ENCODE measurements around the gene ANKS1A.

The ANKS1A gene

GRCh38 chr6:35080821-35081425, 191.9 kb downstream of the ANKS1A start:
- no peaks in the 10 kb centered on the region for H3K27me3 Mint-ChIP-seq
- no peaks in the 10 kb centered on the region for H3K4me1 Mint-ChIP-seq
- no peak overlapping the region for H3K4me3 Mint-ChIP-seq
- no peaks in the 10 kb centered on the region for H3K36me3 Mint-ChIP-seq
- no peak overlapping the region for H3K27ac Mint-ChIP-seq
- no peaks in the 10 kb centered on the region for H3K9me3 Mint-ChIP-seq
- DNase-seq = no peak
- CTCF ChIA-PET = no interaction called here

- Mint-ChIP-seq H3K9me3 (no peaks in the 10 kb centered on the region), H3K4me3 (no peak overlapping the region), H3K27ac (no peak overlapping the region), H3K36me3 (no peaks in the 10 kb centered on the region), H3K27me3 (no peaks in the 10 kb centered on the region), H3K4me1 (no peaks in the 10 kb centered on the region)
- CTCF ChIA-PET = no interaction called here
- DNase-seq = no peak
These were observed 192.4 kb downstream of the ANKS1A start for GRCh38 chr6:35081426-35081851.

DNA sequence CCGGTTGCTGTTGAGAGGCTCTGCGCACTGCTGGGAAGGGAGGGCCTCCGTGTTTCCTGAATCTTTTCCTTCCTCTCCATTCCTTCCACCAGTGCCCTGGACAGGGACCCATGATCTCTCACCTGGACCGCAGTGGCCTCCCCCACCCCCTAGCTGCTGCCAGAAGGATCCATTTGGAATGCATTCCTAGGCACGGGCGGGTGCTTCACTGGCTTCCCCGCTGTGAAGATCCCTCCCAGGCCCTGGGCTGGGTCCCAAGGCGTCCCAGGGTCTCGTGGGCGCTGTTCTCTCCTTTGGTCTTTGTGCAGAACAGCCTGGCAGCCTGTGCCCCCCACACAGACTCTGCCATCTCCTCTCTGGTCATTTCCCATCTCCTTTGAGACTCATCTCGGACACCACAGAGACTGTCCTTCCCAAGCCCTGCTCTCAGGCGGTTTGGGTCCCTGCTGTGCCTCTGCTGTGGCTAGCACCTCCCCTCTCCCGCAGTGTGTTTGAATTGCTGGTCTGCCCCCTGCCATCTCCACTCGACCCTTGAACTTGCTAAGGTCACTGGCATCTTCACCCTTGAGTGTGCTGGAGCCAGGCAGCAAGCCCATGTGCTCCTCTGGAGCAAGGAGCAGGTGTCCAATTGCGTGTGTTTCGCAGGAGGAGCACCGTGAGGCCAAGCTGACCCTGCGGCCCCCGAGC, 193.1 kb downstream of the ANKS1A start:
- H3K27ac Mint-ChIP-seq = peak overlapping the region; percentile 30
- CTCF ChIA-PET = no interaction called here
- H3K4me1 Mint-ChIP-seq = no peaks in the 10 kb centered on the region
- no peaks in the 10 kb centered on the region for H3K9me3 Mint-ChIP-seq
- DNase-seq = no peak
- no peaks in the 10 kb centered on the region for H3K36me3 Mint-ChIP-seq
- no peaks in the 10 kb centered on the region for H3K27me3 Mint-ChIP-seq
- H3K4me3 Mint-ChIP-seq = no peak overlapping the region

DNA sequence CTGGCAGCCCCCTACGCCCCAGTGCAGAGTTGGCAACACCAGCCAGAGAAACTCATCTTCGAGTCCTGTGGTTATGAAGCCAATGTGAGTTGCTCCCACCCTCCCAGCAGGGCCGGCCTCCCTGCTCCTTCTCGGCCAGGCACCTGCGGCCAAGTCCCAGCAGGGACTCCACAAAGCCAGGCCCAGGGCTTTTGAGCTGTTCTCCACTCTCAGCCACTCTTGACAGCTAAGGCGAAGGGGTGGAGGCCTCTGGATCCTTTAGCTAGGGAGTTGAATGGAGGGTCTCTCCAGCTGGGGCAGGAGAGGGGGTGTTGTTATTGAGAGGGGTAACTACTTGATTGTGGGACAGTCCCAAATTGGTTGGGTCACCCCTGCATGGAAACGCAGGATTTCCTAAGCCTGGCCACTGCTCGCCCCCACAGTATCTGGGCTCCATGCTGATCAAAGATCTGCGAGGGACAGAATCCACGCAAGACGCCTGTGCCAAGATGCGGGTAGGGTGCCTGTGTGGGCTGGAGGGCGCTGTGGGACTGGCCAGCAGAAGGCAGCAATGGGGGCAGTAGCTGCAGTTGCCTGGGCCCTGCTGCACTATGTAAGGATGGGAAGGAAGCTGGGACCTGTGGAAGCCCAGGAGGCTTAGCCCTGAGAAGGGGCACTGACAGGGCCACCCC, 193.8 kb downstream of the ANKS1A start:
- no peak overlapping the region for H3K4me3 Mint-ChIP-seq
- DNase-seq = no peak
- CTCF ChIA-PET = no interaction called here
- H3K9me3 Mint-ChIP-seq = no peaks in the 10 kb centered on the region
- no peaks in the 10 kb centered on the region for H3K27me3 Mint-ChIP-seq
- H3K4me1 Mint-ChIP-seq = no peaks in the 10 kb centered on the region
- no peaks in the 10 kb centered on the region for H3K36me3 Mint-ChIP-seq
- H3K27ac Mint-ChIP-seq = no peak overlapping the region

DNA sequence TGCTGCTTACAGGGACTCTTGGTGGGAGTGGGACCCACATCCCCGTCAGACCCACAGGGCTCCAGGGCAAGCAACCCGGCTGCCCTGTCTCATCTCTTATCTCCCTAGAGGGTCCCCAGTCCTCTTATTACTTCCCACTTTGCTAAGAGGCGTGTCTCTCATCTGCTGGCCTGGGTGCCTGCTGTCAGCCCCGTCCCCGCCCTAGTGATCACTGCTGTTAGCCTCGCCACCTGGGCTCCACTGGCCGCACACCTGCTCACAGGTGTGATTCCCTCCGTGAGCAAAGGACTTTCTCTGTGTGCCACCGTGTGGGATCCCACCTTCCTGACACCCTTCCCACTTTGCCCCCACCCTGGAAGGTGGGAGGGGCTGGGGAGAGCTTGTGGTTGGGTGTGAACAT, 194.5 kb downstream of the ANKS1A start:
- H3K27me3 Mint-ChIP-seq = no peaks in the 10 kb centered on the region
- H3K4me1 Mint-ChIP-seq = no peaks in the 10 kb centered on the region
- DNase-seq = no peak
- H3K9me3 Mint-ChIP-seq = no peaks in the 10 kb centered on the region
- H3K36me3 Mint-ChIP-seq = no peaks in the 10 kb centered on the region
- no peak overlapping the region for H3K4me3 Mint-ChIP-seq
- CTCF ChIA-PET = no interaction called here
- H3K27ac Mint-ChIP-seq = no peak overlapping the region

DNA sequence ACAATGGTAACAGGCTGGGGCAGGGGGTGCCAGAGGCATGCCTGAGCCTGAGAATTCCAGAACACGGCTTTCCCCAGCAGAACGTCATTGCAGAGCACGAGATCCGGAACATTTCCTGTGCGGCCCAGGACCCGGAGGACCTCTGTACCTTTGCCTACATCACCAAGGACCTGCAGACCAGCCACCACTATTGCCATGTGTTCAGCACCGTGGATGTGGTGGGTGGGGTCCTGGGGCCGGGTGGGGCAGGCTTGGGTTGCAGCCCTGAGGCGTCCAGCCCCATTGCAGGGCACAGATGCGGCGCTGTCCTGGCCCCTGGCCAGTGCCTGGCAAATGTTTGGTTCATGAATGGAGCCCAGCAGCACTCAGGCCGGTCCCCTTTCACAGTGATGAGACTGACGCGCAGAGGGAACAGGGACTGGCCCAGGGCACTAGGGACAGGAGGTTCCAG, 195.0 kb downstream of the ANKS1A start:
- CTCF ChIA-PET = no interaction called here
- Mint-ChIP-seq H3K9me3 (no peaks in the 10 kb centered on the region), H3K27me3 (no peaks in the 10 kb centered on the region), H3K36me3 (no peaks in the 10 kb centered on the region), H3K4me1 (no peaks in the 10 kb centered on the region), H3K4me3 (no peak overlapping the region), H3K27ac (no peak overlapping the region)
- no peak for DNase-seq

- Mint-ChIP-seq H3K4me1 (no peaks in the 10 kb centered on the region), H3K27me3 (no peaks in the 10 kb centered on the region), H3K27ac (no peak overlapping the region), H3K4me3 (no peak overlapping the region), H3K9me3 (no peaks in the 10 kb centered on the region), H3K36me3 (no peaks in the 10 kb centered on the region)
- DNase-seq = no peak
- CTCF ChIA-PET = no interaction called here
These were observed 195.6 kb downstream of the ANKS1A start for GRCh38 chr6:35084511-35085203.

- Mint-ChIP-seq H3K4me3 (no peak overlapping the region), H3K36me3 (no peaks in the 10 kb centered on the region), H3K27ac (no peak overlapping the region), H3K9me3 (no peaks in the 10 kb centered on the region), H3K4me1 (no peaks in the 10 kb centered on the region), H3K27me3 (no peaks in the 10 kb centered on the region)
- DNase-seq = no peak
- CTCF ChIA-PET = no interaction called here
These were observed 196.6 kb downstream of the ANKS1A start for GRCh38 chr6:35085359-35086281.

GRCh38 chr6:35086282-35086632, 197.2 kb downstream of the ANKS1A start:
- CTCF ChIA-PET = no interaction called here
- Mint-ChIP-seq H3K4me1 (no peaks in the 10 kb centered on the region), H3K27me3 (no peaks in the 10 kb centered on the region), H3K4me3 (no peak overlapping the region), H3K36me3 (no peaks in the 10 kb centered on the region), H3K27ac (no peak overlapping the region), H3K9me3 (no peaks in the 10 kb centered on the region)
- no peak for DNase-seq

GRCh38 chr6:35086636-35087360, 197.7 kb downstream of the ANKS1A start:
- Mint-ChIP-seq H3K9me3 (no peaks in the 10 kb centered on the region), H3K27ac (no peak overlapping the region), H3K4me1 (no peaks in the 10 kb centered on the region), H3K27me3 (no peaks in the 10 kb centered on the region), H3K4me3 (no peak overlapping the region), H3K36me3 (no peaks in the 10 kb centered on the region)
- CTCF ChIA-PET = no interaction called here
- no peak for DNase-seq

DNA sequence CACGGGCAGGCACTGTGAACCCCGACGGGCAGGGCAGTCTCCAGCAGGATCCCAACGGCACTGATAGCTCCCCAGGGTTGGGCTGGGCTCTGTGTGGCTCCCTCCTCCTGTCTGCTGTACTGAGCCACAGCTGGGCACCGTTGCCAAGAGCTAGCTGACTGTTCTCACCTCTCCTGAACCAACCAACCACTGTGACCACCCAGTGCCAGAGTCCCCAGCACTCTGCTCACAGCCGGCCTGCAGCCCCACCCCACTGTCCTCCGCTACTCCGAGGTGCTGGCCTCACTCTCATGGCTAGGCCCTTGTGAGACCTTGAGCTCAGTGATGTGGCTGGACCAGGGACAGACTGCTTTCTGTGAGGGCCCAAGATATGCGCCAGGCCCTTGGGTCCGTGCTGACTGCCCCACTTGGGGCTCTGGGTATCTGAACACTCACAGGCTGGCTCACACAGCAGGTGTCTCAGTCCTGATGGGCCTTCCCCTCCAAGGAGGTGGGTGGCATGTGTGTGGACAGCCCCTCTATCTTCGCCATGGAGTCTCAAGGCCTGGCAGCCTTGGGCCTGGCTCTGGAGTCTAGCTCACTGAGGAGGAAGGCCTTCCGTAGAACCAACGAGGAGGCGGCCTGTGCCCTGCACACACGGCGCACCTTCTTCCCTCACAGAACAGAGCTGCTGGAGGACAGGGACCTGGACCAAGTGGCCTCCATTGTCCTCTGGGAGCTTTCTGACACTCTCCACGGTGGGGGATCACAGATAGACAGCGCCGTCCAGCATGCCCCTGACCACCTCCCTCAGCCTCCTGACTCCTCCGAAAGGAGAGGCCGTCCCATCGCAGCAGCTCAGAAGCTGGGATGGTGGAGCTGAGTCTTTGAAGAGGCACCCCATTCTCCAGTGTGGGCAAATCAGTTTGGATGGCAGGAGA, 198.6 kb downstream of the ANKS1A start:
- Mint-ChIP-seq H3K9me3 (no peaks in the 10 kb centered on the region), H3K27me3 (no peaks in the 10 kb centered on the region), H3K36me3 (no peaks in the 10 kb centered on the region), H3K4me3 (no peak overlapping the region), H3K27ac (no peak overlapping the region), H3K4me1 (no peaks in the 10 kb centered on the region)
- DNase-seq = no peak
- CTCF ChIA-PET = interaction anchor here (0.6 kb wide), 1 partner anchor 925 kb away, joined by 3 read pairs; no protein-coding TSS in a partner anchor

GRCh38 chr6:35088281-35089215, 199.5 kb downstream of the ANKS1A start:
- CTCF ChIA-PET = no interaction called here
- Mint-ChIP-seq H3K36me3 (no peaks in the 10 kb centered on the region), H3K27ac (no peak overlapping the region), H3K9me3 (no peaks in the 10 kb centered on the region), H3K4me3 (no peak overlapping the region), H3K27me3 (no peaks in the 10 kb centered on the region), H3K4me1 (no peaks in the 10 kb centered on the region)
- DNase-seq = no peak
